ENCODE results near the gene TSPAN4. TPM values are rescaled to one million over a fixed set of nuclear protein-coding genes. Genes with fewer than 3 reads are reported as not detected.

Gene TSPAN4
- total and polyA plus RNA-seq, 10 of the 15 experiments (the other 5 are each of a cell fraction or from before 2014, with no cell fraction given) = 0.37 to 14.0 (median 8.5) TPM; not detected in 1

DNA sequence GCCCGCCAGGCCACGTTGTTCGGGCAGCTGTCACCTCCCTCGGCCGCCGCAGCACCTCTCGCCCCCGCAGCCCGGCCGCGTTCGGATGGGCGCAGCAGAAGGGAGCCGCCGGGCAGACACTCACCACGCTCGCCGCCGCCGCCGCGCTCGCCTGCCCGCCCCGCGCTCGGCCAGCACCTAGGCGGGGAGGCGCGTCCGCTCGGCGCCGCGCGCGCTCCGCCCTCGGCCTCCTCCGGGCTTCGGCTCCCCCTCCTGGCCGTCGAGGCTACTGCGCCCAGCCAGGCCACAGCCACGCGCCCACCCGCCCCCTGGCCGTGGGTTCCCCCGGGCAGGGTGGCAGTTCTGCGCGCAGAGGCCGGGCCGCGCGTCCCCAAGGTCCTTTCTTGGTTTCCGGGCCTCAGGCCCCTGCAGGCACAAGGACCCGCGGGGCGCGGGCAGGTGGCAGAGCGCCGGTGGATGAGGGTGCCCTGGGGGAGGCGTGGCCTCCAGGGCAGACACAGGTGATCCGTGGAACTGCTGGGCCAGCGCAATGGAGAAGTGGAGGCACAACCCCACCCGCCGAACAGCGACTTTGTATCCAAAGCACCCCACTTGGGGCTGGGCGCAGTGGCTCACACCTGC is 44.4 kb upstream of the TSPAN4 start, which contains the start of gene SLC25A22 (continued):
- TF ChIP-seq, protein P1, sequence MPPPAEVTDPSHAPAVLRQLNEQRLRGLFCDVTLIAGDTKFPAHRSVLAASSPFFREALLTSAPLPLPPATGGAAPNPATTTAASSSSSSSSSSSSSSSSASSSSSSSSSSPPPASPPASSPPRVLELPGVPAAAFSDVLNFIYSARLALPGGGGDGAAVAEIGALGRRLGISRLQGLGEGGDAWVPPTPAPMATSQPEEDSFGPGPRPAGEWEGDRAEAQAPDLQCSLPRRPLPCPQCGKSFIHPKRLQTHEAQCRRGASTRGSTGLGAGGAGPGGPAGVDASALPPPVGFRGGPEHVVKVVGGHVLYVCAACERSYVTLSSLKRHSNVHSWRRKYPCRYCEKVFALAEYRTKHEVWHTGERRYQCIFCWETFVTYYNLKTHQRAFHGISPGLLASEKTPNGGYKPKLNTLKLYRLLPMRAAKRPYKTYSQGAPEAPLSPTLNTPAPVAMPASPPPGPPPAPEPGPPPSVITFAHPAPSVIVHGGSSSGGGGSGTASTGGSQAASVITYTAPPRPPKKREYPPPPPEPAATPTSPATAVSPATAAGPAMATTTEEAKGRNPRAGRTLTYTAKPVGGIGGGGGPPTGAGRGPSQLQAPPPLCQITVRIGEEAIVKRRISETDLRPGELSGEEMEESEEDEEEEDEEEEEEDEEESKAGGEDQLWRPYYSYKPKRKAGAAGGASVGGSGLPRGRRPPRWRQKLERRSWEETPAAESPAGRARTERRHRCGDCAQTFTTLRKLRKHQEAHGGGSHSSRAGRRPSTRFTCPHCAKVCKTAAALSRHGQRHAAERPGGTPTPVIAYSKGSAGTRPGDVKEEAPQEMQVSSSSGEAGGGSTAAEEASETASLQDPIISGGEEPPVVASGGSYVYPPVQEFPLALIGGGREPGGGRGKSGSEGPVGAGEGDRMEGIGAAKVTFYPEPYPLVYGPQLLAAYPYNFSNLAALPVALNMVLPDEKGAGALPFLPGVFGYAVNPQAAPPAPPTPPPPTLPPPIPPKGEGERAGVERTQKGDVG (CRISPR knock-in tag; IDR thresholded peaks at IDR 0.05) = no peak
- peak; percentile 39; the same call in 1 of the 2 replicates for TF ChIP-seq DPF2 (IDR thresholded peaks at IDR 0.05)
- peak; percentile 50; the same call in 1 of the 2 replicates for TF ChIP-seq POLR2A (IDR thresholded peaks at IDR 0.05; ENCODE audit: low read depth, low read length)
- 0 out of 2 replicates have a peak, but pooled peaks have one; percentile 4 for TF ChIP-seq PAX5 (IDR thresholded peaks at IDR 0.05; ENCODE audit: borderline replicate concordance, low read depth, low read length)
- TF ChIP-seq, protein P2, sequence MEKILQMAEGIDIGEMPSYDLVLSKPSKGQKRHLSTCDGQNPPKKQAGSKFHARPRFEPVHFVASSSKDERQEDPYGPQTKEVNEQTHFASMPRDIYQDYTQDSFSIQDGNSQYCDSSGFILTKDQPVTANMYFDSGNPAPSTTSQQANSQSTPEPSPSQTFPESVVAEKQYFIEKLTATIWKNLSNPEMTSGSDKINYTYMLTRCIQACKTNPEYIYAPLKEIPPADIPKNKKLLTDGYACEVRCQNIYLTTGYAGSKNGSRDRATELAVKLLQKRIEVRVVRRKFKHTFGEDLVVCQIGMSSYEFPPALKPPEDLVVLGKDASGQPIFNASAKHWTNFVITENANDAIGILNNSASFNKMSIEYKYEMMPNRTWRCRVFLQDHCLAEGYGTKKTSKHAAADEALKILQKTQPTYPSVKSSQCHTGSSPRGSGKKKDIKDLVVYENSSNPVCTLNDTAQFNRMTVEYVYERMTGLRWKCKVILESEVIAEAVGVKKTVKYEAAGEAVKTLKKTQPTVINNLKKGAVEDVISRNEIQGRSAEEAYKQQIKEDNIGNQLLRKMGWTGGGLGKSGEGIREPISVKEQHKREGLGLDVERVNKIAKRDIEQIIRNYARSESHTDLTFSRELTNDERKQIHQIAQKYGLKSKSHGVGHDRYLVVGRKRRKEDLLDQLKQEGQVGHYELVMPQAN (conservative IDR thresholded peaks at IDR 0.05) = peak; percentile 62
- TF ChIP-seq NR2F1 (conservative IDR thresholded peaks at IDR 0.05) = peak; percentile 40; the same call in 1 of the 2 replicates
- TF ChIP-seq HSF1 (IDR thresholded peaks at IDR 0.05; ENCODE audit: low read depth, low read length) = no peak
- TF ChIP-seq, protein P3, sequence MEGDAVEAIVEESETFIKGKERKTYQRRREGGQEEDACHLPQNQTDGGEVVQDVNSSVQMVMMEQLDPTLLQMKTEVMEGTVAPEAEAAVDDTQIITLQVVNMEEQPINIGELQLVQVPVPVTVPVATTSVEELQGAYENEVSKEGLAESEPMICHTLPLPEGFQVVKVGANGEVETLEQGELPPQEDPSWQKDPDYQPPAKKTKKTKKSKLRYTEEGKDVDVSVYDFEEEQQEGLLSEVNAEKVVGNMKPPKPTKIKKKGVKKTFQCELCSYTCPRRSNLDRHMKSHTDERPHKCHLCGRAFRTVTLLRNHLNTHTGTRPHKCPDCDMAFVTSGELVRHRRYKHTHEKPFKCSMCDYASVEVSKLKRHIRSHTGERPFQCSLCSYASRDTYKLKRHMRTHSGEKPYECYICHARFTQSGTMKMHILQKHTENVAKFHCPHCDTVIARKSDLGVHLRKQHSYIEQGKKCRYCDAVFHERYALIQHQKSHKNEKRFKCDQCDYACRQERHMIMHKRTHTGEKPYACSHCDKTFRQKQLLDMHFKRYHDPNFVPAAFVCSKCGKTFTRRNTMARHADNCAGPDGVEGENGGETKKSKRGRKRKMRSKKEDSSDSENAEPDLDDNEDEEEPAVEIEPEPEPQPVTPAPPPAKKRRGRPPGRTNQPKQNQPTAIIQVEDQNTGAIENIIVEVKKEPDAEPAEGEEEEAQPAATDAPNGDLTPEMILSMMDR (IDR thresholded peaks at IDR 0.05 in 2 of 3, conservative IDR thresholded peaks at IDR 0.05 in 1 of 3; ENCODE audit: control insufficient read depth in 2 of 3, extremely low read depth in 1 of 3, insufficient read depth in 1 of 3, low read depth in 3 of 3, low read length in 3 of 3) = peak; percentile 63 to 86 (median 67); a peak in 4 of 6 replicates
- TF ChIP-seq GATAD2B (conservative IDR thresholded peaks at IDR 0.05; ENCODE audit: low read depth) = peak; percentile 73
- TF ChIP-seq, protein P4, sequence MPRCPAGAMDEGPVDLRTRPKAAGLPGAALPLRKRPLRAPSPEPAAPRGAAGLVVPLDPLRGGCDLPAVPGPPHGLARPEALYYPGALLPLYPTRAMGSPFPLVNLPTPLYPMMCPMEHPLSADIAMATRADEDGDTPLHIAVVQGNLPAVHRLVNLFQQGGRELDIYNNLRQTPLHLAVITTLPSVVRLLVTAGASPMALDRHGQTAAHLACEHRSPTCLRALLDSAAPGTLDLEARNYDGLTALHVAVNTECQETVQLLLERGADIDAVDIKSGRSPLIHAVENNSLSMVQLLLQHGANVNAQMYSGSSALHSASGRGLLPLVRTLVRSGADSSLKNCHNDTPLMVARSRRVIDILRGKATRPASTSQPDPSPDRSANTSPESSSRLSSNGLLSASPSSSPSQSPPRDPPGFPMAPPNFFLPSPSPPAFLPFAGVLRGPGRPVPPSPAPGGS (IDR thresholded peaks at IDR 0.05; ENCODE audit: borderline replicate concordance, insufficient read depth, low read depth, low read length, poor library complexity, severe bottlenecking) = peak; percentile 65
- TF ChIP-seq CBX3 (IDR thresholded peaks at IDR 0.05; ENCODE audit: borderline replicate concordance, low read depth) = no peak
- TF ChIP-seq RELA (IDR thresholded peaks at IDR 0.05; ENCODE audit: borderline replicate concordance, partially characterized antibody) = peak; percentile 64
- no peak for TF ChIP-seq PRDM15 (CRISPR knock-in tag; IDR thresholded peaks at IDR 0.05)
- TF ChIP-seq ZNF384 (IDR thresholded peaks at IDR 0.05; ENCODE audit: borderline replicate concordance, low read depth, low read length) = no peak
